HUES6 (cell line): ENCODE measurements around the gene GLI3.

Source experiments
- H3K27ac ChIP-seq: 2 replicates; pipeline ENCODE4 v1.7.0; 2013; ENCODE audit warnings: low read depth, mild to moderate bottlenecking, low read length, inconsistent platforms
- H3K27me3 ChIP-seq: 2 replicates; pipeline ENCODE4 v1.6.1; 2013; ENCODE audit warnings: low read length; ENCODE audit not compliant: control insufficient read depth, insufficient read depth
- H3K36me3 ChIP-seq: 2 replicates; pipeline ENCODE4 v1.6.1; 2013; ENCODE audit warnings: low read length; ENCODE audit not compliant: control insufficient read depth, insufficient read depth
- H3K4me1 ChIP-seq: 2 replicates; pipeline ENCODE4 v1.6.1; 2013; ENCODE audit warnings: low read length; ENCODE audit not compliant: control insufficient read depth, insufficient read depth
- H3K4me3 ChIP-seq: 2 replicates; pipeline ENCODE4 v1.5.1; 2013; ENCODE audit warnings: low read depth, low read length
- H3K9ac ChIP-seq: one replicate; pipeline ENCODE4 v1.6.1; 2013; ENCODE audit warnings: mild to moderate bottlenecking, low read length
- H3K9me3 ChIP-seq: 2 replicates; pipeline ENCODE4 v1.6.1; 2013; ENCODE audit warnings: low read depth, low read length; ENCODE audit not compliant: control insufficient read depth, insufficient read depth

Gene GLI3

GRCh38 chr7:41942468-41943093, 294.4 kb downstream of the GLI3 start:
- H3K4me3 ChIP-seq = peak overlapping the region; percentile 48
- H3K4me1 ChIP-seq = peaks cover 15% of the 10 kb centered on the region; the same call in 1 of the 2 replicates
- H3K36me3 ChIP-seq = no peaks in the 10 kb centered on the region
- H3K9me3 ChIP-seq = no peaks in the 10 kb centered on the region
- H3K9ac ChIP-seq = no peak overlapping the region
- no peak overlapping the region for H3K27ac ChIP-seq
- peaks cover 16% of the 10 kb centered on the region for H3K27me3 ChIP-seq

GRCh38 chr7:41940760-41941343, 296.2 kb downstream of the GLI3 start:
- no peak overlapping the region for H3K9ac ChIP-seq
- no peak overlapping the region for H3K4me3 ChIP-seq
- H3K4me1 ChIP-seq = peaks cover 15% of the 10 kb centered on the region; the same call in 1 of the 2 replicates
- H3K36me3 ChIP-seq = no peaks in the 10 kb centered on the region
- H3K27ac ChIP-seq = no peak overlapping the region
- H3K27me3 ChIP-seq = peaks cover 16% of the 10 kb centered on the region
- no peaks in the 10 kb centered on the region for H3K9me3 ChIP-seq

GRCh38 chr7:41938371-41938770, 298.6 kb downstream of the GLI3 start:
- no peak overlapping the region for H3K4me3 ChIP-seq

GRCh38 chr7:41933427-41933826, 303.6 kb downstream of the GLI3 start:
- Histone ChIP-seq H3K36me3 (no peaks in the 10 kb centered on the region), H3K4me3 (no peak overlapping the region), H3K27ac (no peak overlapping the region), H3K4me1 (0 out of 2 replicates have a peak, but pooled peaks cover 5% of the 10 kb centered on the region), H3K27me3 (no peaks in the 10 kb centered on the region), H3K9ac (no peak overlapping the region), H3K9me3 (no peaks in the 10 kb centered on the region)

More at GRCh38 chr7:41938371-41938770, 298.6 kb downstream of the GLI3 start:
- no peaks in the 10 kb centered on the region for H3K9me3 ChIP-seq
- no peak overlapping the region for H3K9ac ChIP-seq
- H3K27me3 ChIP-seq = peaks cover 16% of the 10 kb centered on the region
- H3K27ac ChIP-seq = no peak overlapping the region
- no peaks in the 10 kb centered on the region for H3K36me3 ChIP-seq
- H3K4me1 ChIP-seq = peaks cover 14% of the 10 kb centered on the region; the same call in 1 of the 2 replicates

- Histone ChIP-seq H3K36me3 (no peaks in the 10 kb centered on the region), H3K4me1 (peaks cover 5% of the 10 kb centered on the region; the same call in 1 of the 2 replicates), H3K9me3 (no peaks in the 10 kb centered on the region), H3K4me3 (no peak overlapping the region), H3K27ac (no peak overlapping the region), H3K27me3 (no peaks in the 10 kb centered on the region), H3K9ac (no peak overlapping the region)
Measured at GRCh38 chr7:41931263-41931646, 305.8 kb downstream of the GLI3 start.

GRCh38 chr7:41930538-41931262, 306.3 kb downstream of the GLI3 start:
- no peak overlapping the region for H3K9ac ChIP-seq

GRCh38 chr7:41928781-41929180, 308.2 kb downstream of the GLI3 start:
- Histone ChIP-seq H3K4me3 (no peak overlapping the region), H3K27ac (no peak overlapping the region), H3K27me3 (no peaks in the 10 kb centered on the region), H3K9ac (no peak overlapping the region), H3K9me3 (no peaks in the 10 kb centered on the region), H3K36me3 (no peaks in the 10 kb centered on the region), H3K4me1 (peaks cover 5% of the 10 kb centered on the region; the same call in 1 of the 2 replicates)

More at GRCh38 chr7:41930538-41931262, 306.3 kb downstream of the GLI3 start:
- Histone ChIP-seq H3K4me1 (peaks cover 5% of the 10 kb centered on the region; the same call in 1 of the 2 replicates), H3K27me3 (no peaks in the 10 kb centered on the region), H3K4me3 (no peak overlapping the region), H3K27ac (no peak overlapping the region), H3K9me3 (no peaks in the 10 kb centered on the region), H3K36me3 (no peaks in the 10 kb centered on the region)

GRCh38 chr7:41928166-41928565, 308.8 kb downstream of the GLI3 start:
- no peak overlapping the region for H3K9ac ChIP-seq
- H3K27me3 ChIP-seq = no peaks in the 10 kb centered on the region
- H3K4me3 ChIP-seq = no peak overlapping the region
- H3K27ac ChIP-seq = no peak overlapping the region
- H3K36me3 ChIP-seq = no peaks in the 10 kb centered on the region
- no peaks in the 10 kb centered on the region for H3K9me3 ChIP-seq
- H3K4me1 ChIP-seq = peaks cover 5% of the 10 kb centered on the region; the same call in 1 of the 2 replicates

- no peaks in the 10 kb centered on the region for H3K9me3 ChIP-seq
- no peaks in the 10 kb centered on the region for H3K27me3 ChIP-seq
- no peak overlapping the region for H3K4me3 ChIP-seq
- H3K27ac ChIP-seq = no peak overlapping the region
- H3K4me1 ChIP-seq = peaks cover 5% of the 10 kb centered on the region; the same call in 1 of the 2 replicates
- H3K9ac ChIP-seq = no peak overlapping the region
- no peaks in the 10 kb centered on the region for H3K36me3 ChIP-seq
Measured at GRCh38 chr7:41927380-41927779, 309.6 kb downstream of the GLI3 start.

GRCh38 chr7:41925946-41926345, 311.1 kb downstream of the GLI3 start:
- Histone ChIP-seq H3K4me1 (peaks cover 5% of the 10 kb centered on the region; the same call in 1 of the 2 replicates), H3K4me3 (no peak overlapping the region), H3K9me3 (no peaks in the 10 kb centered on the region), H3K27me3 (no peaks in the 10 kb centered on the region), H3K36me3 (no peaks in the 10 kb centered on the region), H3K27ac (no peak overlapping the region), H3K9ac (no peak overlapping the region)

- no peak overlapping the region for H3K9ac ChIP-seq
- H3K4me1 ChIP-seq = peaks cover 5% of the 10 kb centered on the region; the same call in 1 of the 2 replicates
- no peak overlapping the region for H3K27ac ChIP-seq
- H3K27me3 ChIP-seq = no peaks in the 10 kb centered on the region
- H3K36me3 ChIP-seq = no peaks in the 10 kb centered on the region
- H3K4me3 ChIP-seq = no peak overlapping the region
- no peaks in the 10 kb centered on the region for H3K9me3 ChIP-seq
Measured at GRCh38 chr7:41924796-41925195, 312.2 kb downstream of the GLI3 start.
